Measurements from ENCODE around the gene ADAMTS16. TPM values are rescaled to one million over a fixed set of nuclear protein-coding genes. Genes with fewer than 3 reads are reported as not detected.

ADAMTS16 gene
- total and polyA plus RNA-seq, 9 of the 15 experiments (the other 6 are each of a cell fraction or from before 2014, with no cell fraction given): not detected

- TF ChIP-seq HCFC1 (IDR thresholded peaks at IDR 0.05; ENCODE audit: low read depth, low read length): no peak
Observed at GRCh38 chr5:5134107-5134506, 6.0 kb upstream of the ADAMTS16 start (continued).

- intact Hi-C loops (cut with micrococcal nuclease) (no loop called here), in situ Hi-C loops (cut with MboI) (no loop called here)
- H3K4me3 ChIP-seq: no peak overlapping the region
- H3K9me1 ChIP-seq (ENCODE audit: control insufficient read depth, insufficient read depth, low read length): no peaks in the 10 kb centered on the region
- H4K20me1 ChIP-seq (replicated peaks; ENCODE audit: control insufficient read depth, insufficient read depth, low read length): no peaks in the 10 kb centered on the region
- WGBS (ENCODE audit: insufficient coverage, low coverage, missing lambda C conversion rate): 0% methylated on average over 8 of the region's 8 CpGs
- no peak overlapping the region for H3K27ac ChIP-seq (ENCODE audit: extremely low read depth, low read depth, low read length)
- CTCF ChIA-PET (ENCODE audit: low intra/inter-chr PET ratio): no interaction called here
- FAIRE-seq (no peak), DNase-seq (ENCODE audit: extremely low read depth in 1 of 4, low spot score in 3 of 4) (no peak), ATAC-seq (no peak)
- H3K9ac ChIP-seq (ENCODE audit: insufficient read depth in 1 of 2, low read depth in 2 of 2, low read length in 2 of 2): no peak overlapping the region
- peaks cover 0 to 6% of the 10 kb centered on the region in 2 experiments; a peak in 1 of 5 replicates for H3K4me1 ChIP-seq (replicated peaks in 1 of 2; ENCODE audit: control insufficient read depth in 2 of 2, insufficient read depth in 2 of 2, low read length in 2 of 2)
- BruUV-seq (replicated peaks): no TSS peak
- H2AFZ ChIP-seq (ENCODE audit: low read depth, low read length): no peak overlapping the region
- H3K4me2 ChIP-seq (ENCODE audit: insufficient read depth, low read length): no peak overlapping the region
- POLR2A ChIA-PET: no interaction called here
- no peaks in the 10 kb centered on the region for H3K9me3 ChIP-seq (replicated peaks; ENCODE audit: control insufficient read depth, insufficient read depth, low read depth, low read length)
- peaks cover 6 to 34% of the 10 kb centered on the region in 2 experiments; a peak in 4 of 5 replicates for H3K27me3 ChIP-seq (ENCODE audit: control insufficient read depth in 2 of 2, insufficient read depth in 2 of 2, low read length in 2 of 2)
- no peaks in the 10 kb centered on the region for H3K79me2 ChIP-seq (ENCODE audit: control insufficient read depth, insufficient read depth, low read length)
- no peaks in the 10 kb centered on the region for H3K36me3 ChIP-seq (ENCODE audit: control insufficient read depth, insufficient read depth, low read length)
- TF ChIP-seq NR3C1 (CRISPR knock-in tag; IDR thresholded peaks at IDR 0.05): no peak
- TF ChIP-seq E2F3 (CRISPR knock-in tag; IDR thresholded peaks at IDR 0.05): no peak
- no peak for TF ChIP-seq ZNF707 (CRISPR knock-in tag; conservative IDR thresholded peaks at IDR 0.05)
- no peak for TF ChIP-seq YY1 (IDR thresholded peaks at IDR 0.05; ENCODE audit: borderline replicate concordance in 1 of 3, control insufficient read depth in 1 of 3, extremely low read depth in 1 of 3, insufficient read depth in 3 of 3, insufficient read length in 1 of 3, insufficient replicate concordance in 2 of 3, low read depth in 1 of 3, low read length in 2 of 3)
- no peak for TF ChIP-seq RBBP5 (IDR thresholded peaks at IDR 0.05; ENCODE audit: borderline replicate concordance, insufficient read depth, low read length, poor library complexity, severe bottlenecking)
- no peak for TF ChIP-seq JUNB (CRISPR knock-in tag; conservative IDR thresholded peaks at IDR 0.05)
- TF ChIP-seq ZNF197 (CRISPR knock-in tag; IDR thresholded peaks at IDR 0.05; ENCODE audit: low read depth): no peak
- TF ChIP-seq TAF1 (IDR thresholded peaks at IDR 0.05; ENCODE audit: control insufficient read depth, extremely low read depth, insufficient read depth, low read length, severe bottlenecking): no peak
- no peak for TF ChIP-seq CGGBP1 (CRISPR knock-in tag; IDR thresholded peaks at IDR 0.05)
- TF ChIP-seq FOXJ3 (CRISPR knock-in tag; IDR thresholded peaks at IDR 0.05): no peak
- no peak for TF ChIP-seq DLX4 (CRISPR knock-in tag; IDR thresholded peaks at IDR 0.05)
Observed at GRCh38 chr5:5135957-5136676, 4.0 kb upstream of the ADAMTS16 start.
